HUES48 (cell line): ENCODE data around the gene DOC2B.
"Not testable (repeated sequence)": the region's sequence is repeated elsewhere in the genome, so short reads cannot be mapped to it uniquely, and the experiment has no call there.

ENCODE experiments used
- H3K27ac ChIP-seq: one replicate; pipeline ENCODE4 v1.7.0; 2013; ENCODE audit warnings: low read depth, low read length, inconsistent platforms
- H3K27me3 ChIP-seq: 2 replicates; pipeline ENCODE4 v1.6.1; 2013; ENCODE audit warnings: mild to moderate bottlenecking, low read length; ENCODE audit not compliant: control insufficient read depth, insufficient read depth
- H3K36me3 ChIP-seq: 2 replicates; pipeline ENCODE4 v1.6.1; 2013; ENCODE audit warnings: low read length; ENCODE audit not compliant: control insufficient read depth, insufficient read depth
- H3K4me1 ChIP-seq: 2 replicates; pipeline ENCODE4 v1.6.1; 2013; ENCODE audit warnings: mild to moderate bottlenecking, low read length; ENCODE audit not compliant: control insufficient read depth, insufficient read depth
- H3K4me3 ChIP-seq: 2 replicates; pipeline ENCODE4 v1.5.1; 2013; ENCODE audit warnings: mild to moderate bottlenecking, low read depth, low read length
- H3K9ac ChIP-seq: 2 replicates; pipeline ENCODE4 v1.6.1; 2013; ENCODE audit warnings: mild to moderate bottlenecking, low read depth, low read length, moderate library complexity
- H3K9me3 ChIP-seq: 2 replicates; pipeline ENCODE4 v1.6.1; 2013; ENCODE audit warnings: low read length; ENCODE audit not compliant: control insufficient read depth, insufficient read depth

DOC2B gene

DNA sequence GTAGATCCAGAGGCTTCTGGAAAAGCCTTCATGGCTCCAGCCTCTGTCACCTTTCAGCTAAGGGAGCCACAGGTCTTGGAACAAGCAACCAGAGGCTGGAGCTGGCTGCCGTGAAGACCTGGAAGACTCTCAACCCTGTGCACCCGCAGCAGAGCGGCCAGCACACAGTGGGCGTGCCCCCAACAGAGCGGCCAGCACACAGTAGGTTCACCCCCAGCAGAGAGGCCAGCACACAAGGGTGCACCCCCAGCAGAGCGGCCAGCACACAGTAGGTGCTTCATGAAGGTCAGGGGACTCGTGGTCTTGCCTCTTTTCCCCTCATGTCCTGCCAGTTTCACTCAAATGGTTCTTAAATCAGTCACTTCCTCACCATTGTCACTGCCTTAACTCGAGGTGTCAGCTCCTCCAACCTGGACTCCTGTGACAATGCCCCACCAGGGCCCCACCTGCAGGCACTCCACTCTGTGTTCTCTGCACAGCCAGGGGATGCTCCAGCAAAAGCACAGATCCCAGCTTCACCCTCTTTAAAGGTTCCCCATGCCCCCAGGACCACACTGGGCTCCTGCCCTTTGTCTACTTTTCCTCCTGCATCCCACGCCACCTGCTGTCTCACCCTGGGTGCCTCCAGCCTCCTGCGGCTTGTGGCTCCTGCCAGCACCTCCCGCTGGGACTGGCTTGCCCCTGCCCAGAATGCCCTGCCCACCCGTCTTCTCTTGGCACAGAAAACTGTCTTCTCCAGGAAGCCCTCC lies 42.4 kb upstream of the DOC2B start:
- Histone ChIP-seq H3K27ac (no peak overlapping the region), H3K9ac (no peak overlapping the region), H3K4me1 (no peaks in the 10 kb centered on the region), H3K9me3 (no peaks in the 10 kb centered on the region), H3K4me3 (no peak overlapping the region), H3K36me3 (no peaks in the 10 kb centered on the region), H3K27me3 (no peaks in the 10 kb centered on the region)

DNA sequence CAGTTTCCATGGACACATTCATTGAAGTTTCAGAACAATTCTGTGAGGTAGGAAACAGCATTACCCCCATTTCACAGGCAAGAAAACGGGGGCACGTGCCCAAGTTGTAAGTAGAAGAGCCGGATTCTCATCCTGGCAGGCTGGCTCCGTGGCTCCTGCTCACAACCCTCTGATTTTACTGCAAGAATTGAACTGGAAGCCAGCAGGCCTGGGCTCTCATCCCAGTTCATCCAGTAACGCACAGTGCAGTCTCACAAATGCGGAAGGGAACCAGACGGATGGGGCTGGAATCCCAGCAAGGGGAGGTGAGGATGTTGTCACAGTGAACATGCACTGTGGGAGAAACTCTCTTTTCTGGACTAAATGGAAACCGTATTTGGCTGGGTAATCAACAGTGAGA lies 40.7 kb upstream of the DOC2B start:
- Histone ChIP-seq H3K36me3 (no peaks in the 10 kb centered on the region), H3K4me3 (no peak overlapping the region), H3K27ac (no peak overlapping the region), H3K4me1 (no peaks in the 10 kb centered on the region), H3K9ac (no peak overlapping the region), H3K9me3 (no peaks in the 10 kb centered on the region), H3K27me3 (no peaks in the 10 kb centered on the region)

DNA sequence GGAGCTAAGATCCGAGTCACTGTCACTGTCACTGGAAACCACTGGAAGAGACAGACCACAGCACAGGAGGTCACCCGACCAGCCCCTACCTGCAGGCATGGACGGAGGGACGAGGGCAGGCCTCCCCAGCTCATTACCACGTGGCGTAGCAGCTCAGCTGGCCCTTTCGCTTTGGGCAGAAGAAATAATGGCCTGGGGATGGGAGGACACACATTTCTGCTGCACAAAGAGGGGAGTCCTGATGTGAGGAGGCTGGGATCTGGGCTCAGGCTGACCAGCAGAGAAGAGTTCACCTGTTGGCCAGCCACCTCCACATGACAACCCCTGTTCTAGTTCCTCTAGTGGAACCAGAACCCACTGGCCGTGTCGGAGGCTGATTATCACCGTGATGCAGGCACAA lies 38.2 kb upstream of the DOC2B start:
- Histone ChIP-seq H3K4me3 (no peak overlapping the region), H3K9me3 (peaks cover 4% of the 10 kb centered on the region; the same call in 1 of the 2 replicates), H3K9ac (no peak overlapping the region), H3K4me1 (peaks cover 11% of the 10 kb centered on the region; the same call in 1 of the 2 replicates), H3K36me3 (no peaks in the 10 kb centered on the region), H3K27ac (no peak overlapping the region), H3K27me3 (no peaks in the 10 kb centered on the region)

DNA sequence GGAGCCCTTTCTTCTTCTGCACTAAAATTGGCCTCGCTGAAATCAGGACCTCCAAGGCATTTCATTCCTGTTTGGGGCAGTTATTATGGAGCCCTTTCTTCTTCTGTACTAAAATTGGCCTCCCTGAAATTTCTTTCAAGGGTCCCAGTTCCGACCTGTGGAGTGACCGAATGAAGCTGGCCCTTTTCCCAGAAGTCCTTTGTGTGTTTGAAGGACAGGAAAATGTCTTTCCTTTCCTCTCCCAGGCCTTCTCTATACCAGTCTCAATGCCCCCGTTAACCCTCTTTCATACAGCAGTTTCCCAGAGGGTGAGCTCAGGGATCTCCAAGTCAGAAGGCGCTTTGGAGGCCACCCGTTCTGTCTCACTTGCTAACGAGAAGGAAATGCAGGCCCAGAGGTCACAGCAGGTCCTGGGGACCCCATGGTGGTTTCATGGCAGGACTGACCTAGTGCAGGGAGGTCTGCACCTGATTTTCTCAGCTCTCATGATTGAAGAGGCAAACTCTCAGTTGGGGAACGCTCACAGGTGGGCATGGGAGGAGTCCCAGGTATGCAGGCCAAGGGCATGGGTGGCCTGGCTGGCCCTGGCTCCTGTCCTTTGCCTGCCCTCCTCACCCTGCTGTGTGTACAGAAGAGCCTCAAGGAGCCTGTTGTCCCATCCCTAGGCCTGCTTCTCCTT lies 37.1 kb upstream of the DOC2B start:
- Histone ChIP-seq H3K9me3 (peaks cover 4% of the 10 kb centered on the region; the same call in 1 of the 2 replicates), H3K9ac (no peak overlapping the region), H3K36me3 (no peaks in the 10 kb centered on the region), H3K27ac (no peak overlapping the region), H3K4me3 (no peak overlapping the region), H3K27me3 (no peaks in the 10 kb centered on the region), H3K4me1 (peaks cover 11% of the 10 kb centered on the region; the same call in 1 of the 2 replicates)

DNA sequence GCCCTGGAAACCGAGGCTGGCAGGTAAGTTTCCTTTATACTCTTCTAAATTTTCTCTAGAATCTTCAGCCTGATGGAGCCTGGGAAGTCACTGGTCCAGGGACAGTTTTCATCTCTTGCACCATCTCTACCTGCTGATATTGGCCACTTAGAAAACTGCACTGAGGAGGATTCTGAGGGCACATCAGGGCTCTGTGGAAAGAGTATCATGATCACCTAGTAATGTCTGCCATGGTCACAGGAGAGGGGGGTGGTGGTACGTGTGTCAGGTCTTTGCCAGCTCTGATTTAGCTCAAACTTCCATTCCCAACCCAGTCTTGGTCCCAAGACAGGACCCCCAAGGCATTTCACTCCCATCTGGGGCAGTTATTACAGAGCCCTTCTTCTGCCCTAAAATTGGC lies 35.2 kb upstream of the DOC2B start:
- no peak overlapping the region for H3K4me3 ChIP-seq
- peaks cover 4% of the 10 kb centered on the region; the same call in 1 of the 2 replicates for H3K9me3 ChIP-seq
- peaks cover 11% of the 10 kb centered on the region; the same call in 1 of the 2 replicates for H3K4me1 ChIP-seq
- no peak overlapping the region for H3K27ac ChIP-seq
- no peak overlapping the region for H3K9ac ChIP-seq
- H3K27me3 ChIP-seq, result no peaks in the 10 kb centered on the region
- H3K36me3 ChIP-seq, result no peaks in the 10 kb centered on the region

DNA sequence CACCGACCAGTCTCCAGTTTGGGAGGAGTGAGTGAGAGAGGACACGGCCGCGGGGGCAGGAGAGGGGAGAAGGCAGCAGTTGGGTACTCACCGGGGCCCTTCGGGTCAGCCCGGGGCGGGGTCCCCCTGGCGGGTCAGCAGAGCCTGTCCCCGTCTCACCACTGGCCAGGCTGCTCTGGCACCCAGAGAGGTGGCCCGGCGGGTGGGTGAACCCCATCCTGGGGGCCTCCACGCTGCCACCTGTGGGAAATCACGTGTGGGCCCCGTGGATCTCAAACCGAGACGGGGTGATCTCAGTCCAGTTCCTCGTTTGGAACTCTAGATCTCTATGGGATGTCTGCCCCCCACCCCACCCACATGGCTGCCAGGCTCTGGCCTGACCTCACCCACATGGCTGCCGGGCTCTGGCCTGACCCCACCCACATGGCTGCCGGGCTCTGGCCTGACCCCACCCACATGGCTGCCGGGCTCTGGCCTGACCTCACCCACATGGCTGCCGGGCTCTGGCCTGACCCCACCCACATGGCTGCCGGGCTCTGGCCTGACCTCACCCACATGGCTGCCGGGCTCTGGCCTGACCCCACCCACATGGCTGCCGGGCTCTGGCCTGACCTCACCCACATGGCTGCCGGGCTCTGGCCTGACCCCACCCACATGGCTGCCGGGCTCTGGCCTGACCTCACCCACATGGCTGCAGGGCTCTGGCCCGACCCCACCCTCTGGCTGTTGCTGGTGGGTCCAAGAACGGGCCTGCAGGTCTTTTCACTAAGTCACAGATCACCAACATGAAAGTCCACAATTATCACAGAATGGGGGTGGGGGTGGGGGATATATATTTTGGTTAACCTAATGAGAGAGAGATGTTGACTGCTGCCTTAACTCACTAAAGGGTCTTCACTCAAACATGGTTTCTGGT lies 34.4 kb upstream of the DOC2B start:
- H3K36me3 ChIP-seq, H3K27me3 ChIP-seq, H3K9me3 ChIP-seq: not testable (repeated sequence)
- peak overlapping the region; percentile 42 for H3K27ac ChIP-seq
- peak overlapping the region; percentile 59; the same call in 1 of the 2 replicates for H3K9ac ChIP-seq
- H3K4me1 ChIP-seq, result peaks cover 11% of the 10 kb centered on the region; the same call in 1 of the 2 replicates
- H3K4me3 ChIP-seq, result peak overlapping the region; percentile 60

DNA sequence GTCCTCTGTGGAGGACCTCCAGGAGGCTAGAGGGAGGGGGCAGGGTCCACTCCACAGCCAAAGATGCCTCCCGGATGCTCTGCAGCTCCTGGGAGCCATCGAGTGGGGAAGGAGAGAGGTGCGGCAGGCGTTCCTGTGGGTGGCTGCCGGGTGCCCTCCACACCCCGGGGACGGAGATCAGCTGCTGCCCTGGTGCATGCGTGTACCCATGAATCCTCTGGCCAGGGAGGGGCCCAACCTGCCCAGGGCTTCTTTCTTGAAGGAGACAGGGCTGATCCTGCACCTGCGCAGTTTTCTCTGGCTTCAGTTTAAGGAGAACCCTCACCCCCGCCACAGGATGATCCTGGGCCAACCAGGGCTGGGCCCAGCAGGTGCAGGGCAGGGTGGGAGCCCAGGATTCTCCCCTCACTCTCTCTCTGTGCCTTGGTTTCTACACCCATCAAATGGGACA lies 33.5 kb upstream of the DOC2B start:
- Histone ChIP-seq H3K27ac (no peak overlapping the region), H3K9ac (0 out of 2 replicates have a peak overlapping the region, but pooled peaks have one; percentile 59), H3K27me3 (no peaks in the 10 kb centered on the region), H3K4me1 (peaks cover 11% of the 10 kb centered on the region; the same call in 1 of the 2 replicates), H3K4me3 (peak overlapping the region; percentile 60), H3K36me3 (no peaks in the 10 kb centered on the region), H3K9me3 (peaks cover 4% of the 10 kb centered on the region; the same call in 1 of the 2 replicates)

DNA sequence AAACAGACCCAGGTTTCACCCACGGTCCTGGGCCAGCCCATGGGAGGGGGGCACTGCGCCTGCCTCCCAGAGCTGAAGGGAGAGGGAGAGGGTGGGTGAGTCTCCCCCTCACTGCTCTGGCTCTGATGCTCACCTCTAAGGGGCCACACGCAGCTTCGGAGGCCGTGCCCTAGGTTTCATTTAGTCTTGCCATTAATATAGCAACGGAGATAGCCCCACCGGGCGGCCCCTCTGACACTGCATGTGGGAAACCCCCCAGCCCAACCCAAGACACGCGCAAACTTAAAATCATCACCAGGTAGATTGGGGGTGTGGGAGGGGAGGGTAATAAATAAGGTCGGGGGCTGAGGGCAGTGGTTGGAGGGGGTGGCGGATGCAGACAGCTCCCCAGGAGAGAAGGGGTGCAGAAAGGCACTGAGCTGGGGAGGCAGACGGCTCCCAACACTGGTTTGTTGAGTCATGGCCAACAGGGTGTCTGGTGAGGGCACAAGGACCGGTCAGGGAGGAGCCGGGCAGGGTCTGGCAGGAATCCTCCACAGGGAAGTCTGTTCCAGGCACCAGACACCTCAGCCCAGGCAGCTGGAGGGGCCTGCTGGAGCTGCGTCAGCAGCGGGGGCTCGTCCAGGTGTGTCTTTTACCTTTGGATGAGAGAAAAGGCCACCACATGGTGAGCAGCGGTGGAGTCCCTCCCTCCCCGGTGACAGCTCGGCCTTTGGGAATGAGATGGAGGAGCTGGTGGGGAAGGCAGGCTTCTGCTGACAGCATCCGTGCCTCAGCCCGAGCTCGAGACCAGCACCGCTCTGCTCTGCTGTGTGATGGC lies 32.0 kb upstream of the DOC2B start:
- peaks cover 4% of the 10 kb centered on the region; the same call in 1 of the 2 replicates for H3K9me3 ChIP-seq
- no peak overlapping the region for H3K4me3 ChIP-seq
- no peak overlapping the region for H3K27ac ChIP-seq
- H3K9ac ChIP-seq, result no peak overlapping the region
- no peaks in the 10 kb centered on the region for H3K27me3 ChIP-seq
- H3K4me1 ChIP-seq, result peaks cover 11% of the 10 kb centered on the region; the same call in 1 of the 2 replicates
- no peaks in the 10 kb centered on the region for H3K36me3 ChIP-seq

DNA sequence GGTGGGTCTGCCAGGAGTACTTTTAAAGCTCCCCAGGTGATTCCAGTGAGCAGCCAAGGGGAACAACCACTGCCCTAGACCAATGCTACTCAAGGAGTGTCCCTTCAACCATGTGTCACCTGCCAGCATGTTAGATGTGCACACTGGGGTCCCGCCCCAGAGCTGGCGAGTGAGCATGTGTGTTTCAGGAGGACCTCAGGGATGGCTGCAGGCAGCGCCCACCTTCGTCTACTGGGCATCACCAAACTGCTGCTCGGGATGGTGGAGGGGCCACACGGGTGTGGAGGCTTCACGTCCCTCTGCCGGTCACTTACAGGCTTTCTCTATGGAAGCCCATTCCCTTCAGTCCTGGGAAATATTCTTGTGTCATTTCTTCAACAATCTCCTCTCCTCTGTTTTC lies 29.0 kb upstream of the DOC2B start:
- Histone ChIP-seq H3K27ac (no peak overlapping the region), H3K4me1 (peaks cover 5% of the 10 kb centered on the region; the same call in 1 of the 2 replicates), H3K4me3 (no peak overlapping the region), H3K36me3 (no peaks in the 10 kb centered on the region), H3K9ac (no peak overlapping the region), H3K9me3 (no peaks in the 10 kb centered on the region), H3K27me3 (no peaks in the 10 kb centered on the region)

DNA sequence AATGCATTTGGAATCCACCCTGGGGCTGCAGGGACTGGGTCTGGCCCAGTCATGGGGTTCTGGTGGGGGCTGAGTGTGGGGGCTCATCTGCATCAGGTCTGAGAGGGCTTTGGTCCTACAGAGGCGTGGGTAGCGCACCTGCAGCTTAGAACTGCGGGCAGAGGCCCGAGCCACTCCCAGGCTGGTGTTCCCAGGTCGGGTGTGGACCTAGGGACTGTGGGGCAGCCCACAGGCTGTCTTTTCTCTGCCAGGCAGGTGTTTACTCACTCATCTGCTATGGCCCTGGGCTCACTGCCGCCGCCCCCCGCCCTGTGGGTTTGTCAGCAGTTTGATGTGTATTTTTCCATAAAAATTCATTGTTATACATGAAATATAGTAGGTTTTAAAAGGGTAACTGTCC lies 27.0 kb upstream of the DOC2B start:
- Histone ChIP-seq H3K9ac (no peak overlapping the region), H3K36me3 (no peaks in the 10 kb centered on the region), H3K27me3 (no peaks in the 10 kb centered on the region), H3K4me1 (no peaks in the 10 kb centered on the region), H3K4me3 (no peak overlapping the region), H3K27ac (no peak overlapping the region), H3K9me3 (no peaks in the 10 kb centered on the region)
